ENCODE data around the gene MAP3K2. TPM values are rescaled to one million over a fixed set of nuclear protein-coding genes. Genes with fewer than 3 reads are reported as not detected.

The MAP3K2 gene
- total and polyA plus RNA-seq, 10 of the 15 experiments (the other 5 are each of a cell fraction or from before 2014, with no cell fraction given) = 2.7 to 39.6 (median 16.1) TPM

DNA sequence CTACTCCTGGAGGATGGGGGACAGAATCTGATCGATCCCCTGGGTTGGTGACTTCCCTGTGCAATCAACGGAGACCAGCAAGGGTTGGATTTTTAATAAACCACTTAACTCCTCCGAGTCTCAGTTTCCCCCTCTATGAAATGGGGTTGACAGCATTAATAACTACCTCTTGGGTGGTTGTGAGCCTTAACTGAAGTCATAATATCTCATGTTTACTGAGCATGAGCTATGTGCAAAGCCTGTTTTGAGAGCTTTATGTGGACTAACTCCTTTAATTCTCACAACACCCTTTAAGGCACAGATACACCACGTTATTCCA lies 31.3 kb upstream of the MAP3K2 start:
- ATAC-seq (no peak), DNase-seq (ENCODE audit: low read depth, low spot score) (no peak), FAIRE-seq (no peak)
- Histone ChIP-seq H3K36me3 (ENCODE audit: control insufficient read depth in 2 of 2, insufficient read depth in 2 of 2, low read length in 1 of 2) (no peaks in the 10 kb centered on the region), H2AFZ (ENCODE audit: control insufficient read depth, low read depth, low read length) (no peak overlapping the region), H3K9ac (ENCODE audit: control insufficient read depth, insufficient read depth, low read length) (no peak overlapping the region), H3K4me3 (no peak overlapping the region), H3K4me1 (ENCODE audit: control insufficient read depth, insufficient read depth, low read length) (peaks cover 9% of the 10 kb centered on the region), H3K4me2 (ENCODE audit: control insufficient read depth, insufficient read depth) (no peak overlapping the region), H3K27ac (ENCODE audit: control insufficient read depth, insufficient read depth) (no peak overlapping the region), H4K20me1 (ENCODE audit: control insufficient read depth, insufficient read depth) (no peaks in the 10 kb centered on the region), H3K79me2 (ENCODE audit: control insufficient read depth, insufficient read depth, low read length) (no peaks in the 10 kb centered on the region), H3K27me3 (replicated peaks in 1 of 2; ENCODE audit: control insufficient read depth in 2 of 2, insufficient read depth in 2 of 2, low read length in 1 of 2) (peaks cover 6 to 7% of the 10 kb centered on the region in 2 experiments), H3K9me3 (replicated peaks; ENCODE audit: control insufficient read depth, insufficient read depth, low read length) (no peaks in the 10 kb centered on the region)
- ChIA-PET POLR2A (interaction anchor here (0.5 kb wide), 1 partner anchor 1333 kb away, joined by 4 read pairs; no protein-coding TSS in a partner anchor), RAD21 (ENCODE audit: unreplicated experiment) (no interaction called here), SMC1A (ENCODE audit: uncharacterized antibody, unreplicated experiment) (interaction anchor here (0.9 kb wide), 1 partner anchor 30 kb away, joined by 3 read pairs; no protein-coding TSS in a partner anchor), CTCF (interaction anchor here (1.3 to 1.5 kb wide), 2 partner anchors 69 to 117 kb away, joined by 3 read pairs; no protein-coding TSS in a partner anchor)
- in situ Hi-C loops (cut with MboI) (no loop called here), intact Hi-C loops (cut with micrococcal nuclease; ENCODE audit: unreplicated experiment) (no loop called here)
- BruUV-seq (replicated peaks) = no TSS peak
- WGBS (ENCODE audit: insufficient coverage, insufficient replicate concordance, low lambda C conversion rate, missing lambda C conversion rate) = 38% methylated on average over 4 of the region's 4 CpGs
- TF ChIP-seq, protein P1, sequence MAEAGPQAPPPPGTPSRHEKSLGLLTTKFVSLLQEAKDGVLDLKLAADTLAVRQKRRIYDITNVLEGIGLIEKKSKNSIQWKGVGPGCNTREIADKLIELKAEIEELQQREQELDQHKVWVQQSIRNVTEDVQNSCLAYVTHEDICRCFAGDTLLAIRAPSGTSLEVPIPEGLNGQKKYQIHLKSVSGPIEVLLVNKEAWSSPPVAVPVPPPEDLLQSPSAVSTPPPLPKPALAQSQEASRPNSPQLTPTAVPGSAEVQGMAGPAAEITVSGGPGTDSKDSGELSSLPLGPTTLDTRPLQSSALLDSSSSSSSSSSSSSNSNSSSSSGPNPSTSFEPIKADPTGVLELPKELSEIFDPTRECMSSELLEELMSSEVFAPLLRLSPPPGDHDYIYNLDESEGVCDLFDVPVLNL (IDR thresholded peaks at IDR 0.05; ENCODE audit: low read depth, low read length) = no peak
- TF ChIP-seq IRF3 (IDR thresholded peaks at IDR 0.05) (no peak), JUND (IDR thresholded peaks at IDR 0.05; ENCODE audit: low read depth, low read length) (no peak), MTA2 (IDR thresholded peaks at IDR 0.05; ENCODE audit: low read depth) (no peak), ZBTB11 (CRISPR knock-in tag; IDR thresholded peaks at IDR 0.05) (no peak), RB1 (IDR thresholded peaks at IDR 0.05; ENCODE audit: borderline replicate concordance) (no peak), NR2F1 (conservative IDR thresholded peaks at IDR 0.05) (no peak), BHLHE40 (IDR thresholded peaks at IDR 0.05; ENCODE audit: borderline replicate concordance in 1 of 2, low read depth in 2 of 2, low read length in 1 of 2) (no peak), HDAC6 (IDR thresholded peaks at IDR 0.05; ENCODE audit: unreplicated experiment) (no peak), MYB (IDR thresholded peaks at IDR 0.05; ENCODE audit: borderline replicate concordance, low read depth, low read length) (no peak)
- TF ChIP-seq, protein P2, sequence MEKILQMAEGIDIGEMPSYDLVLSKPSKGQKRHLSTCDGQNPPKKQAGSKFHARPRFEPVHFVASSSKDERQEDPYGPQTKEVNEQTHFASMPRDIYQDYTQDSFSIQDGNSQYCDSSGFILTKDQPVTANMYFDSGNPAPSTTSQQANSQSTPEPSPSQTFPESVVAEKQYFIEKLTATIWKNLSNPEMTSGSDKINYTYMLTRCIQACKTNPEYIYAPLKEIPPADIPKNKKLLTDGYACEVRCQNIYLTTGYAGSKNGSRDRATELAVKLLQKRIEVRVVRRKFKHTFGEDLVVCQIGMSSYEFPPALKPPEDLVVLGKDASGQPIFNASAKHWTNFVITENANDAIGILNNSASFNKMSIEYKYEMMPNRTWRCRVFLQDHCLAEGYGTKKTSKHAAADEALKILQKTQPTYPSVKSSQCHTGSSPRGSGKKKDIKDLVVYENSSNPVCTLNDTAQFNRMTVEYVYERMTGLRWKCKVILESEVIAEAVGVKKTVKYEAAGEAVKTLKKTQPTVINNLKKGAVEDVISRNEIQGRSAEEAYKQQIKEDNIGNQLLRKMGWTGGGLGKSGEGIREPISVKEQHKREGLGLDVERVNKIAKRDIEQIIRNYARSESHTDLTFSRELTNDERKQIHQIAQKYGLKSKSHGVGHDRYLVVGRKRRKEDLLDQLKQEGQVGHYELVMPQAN (conservative IDR thresholded peaks at IDR 0.05) = no peak
